Measurements from ENCODE around the gene ERC2.

ERC2 gene

GRCh38 chr3:55546866-55547669 is 921.2 kb downstream of the ERC2 start:
- Histone ChIP-seq H3K9me3 (ENCODE audit: control insufficient read depth, low read length) (peaks cover 5% of the 10 kb centered on the region), H3K27ac (ENCODE audit: low read depth, low read length, severe bottlenecking) (no peak overlapping the region), H3K36me3 (ENCODE audit: control insufficient read depth, insufficient read depth, low read length) (no peaks in the 10 kb centered on the region), H3K4me3 (ENCODE audit: extremely low read depth, insufficient read depth, low read length, poor library complexity, severe bottlenecking) (no peak overlapping the region), H3K4me1 (ENCODE audit: control insufficient read depth, insufficient read depth, low read length, poor library complexity, severe bottlenecking) (no peaks in the 10 kb centered on the region)
- 81 to 83% methylated on average over 17 to 18 of the region's 22 CpGs for WGBS, 2 experiments (ENCODE audit: insufficient coverage in 2 of 2)

- 68 to 74% methylated on average over 6 of the region's 6 CpGs for WGBS, 2 experiments (ENCODE audit: insufficient coverage in 2 of 2)
- Histone ChIP-seq H3K27ac (ENCODE audit: low read depth, low read length, severe bottlenecking) (no peak overlapping the region), H3K4me3 (ENCODE audit: extremely low read depth, insufficient read depth, low read length, poor library complexity, severe bottlenecking) (no peak overlapping the region), H3K9me3 (ENCODE audit: control insufficient read depth, low read length) (no peaks in the 10 kb centered on the region), H3K4me1 (ENCODE audit: control insufficient read depth, insufficient read depth, low read length, poor library complexity, severe bottlenecking) (no peaks in the 10 kb centered on the region), H3K36me3 (ENCODE audit: control insufficient read depth, insufficient read depth, low read length) (no peaks in the 10 kb centered on the region)
These were observed 922.3 kb downstream of the ERC2 start for GRCh38 chr3:55545995-55546394.

DNA sequence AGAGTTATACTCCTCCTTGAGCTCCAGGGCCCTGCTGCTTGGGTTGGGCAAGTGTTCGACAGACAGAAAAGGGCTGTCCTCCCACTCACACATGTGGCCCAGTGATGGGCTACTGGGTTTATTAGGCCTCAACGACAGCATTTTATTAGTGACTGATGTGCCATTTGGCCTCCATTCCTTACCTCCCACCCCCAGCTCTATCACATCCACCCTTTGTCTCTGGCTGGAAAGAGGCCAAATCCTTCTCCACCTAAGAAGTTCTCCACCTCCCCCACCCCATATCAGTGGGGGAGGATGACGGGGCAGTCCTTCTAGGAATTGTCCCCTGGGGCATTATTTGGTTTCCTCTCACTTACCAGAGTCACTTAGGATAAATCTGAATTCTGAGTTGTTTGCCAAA is 924.0 kb downstream of the ERC2 start:
- 61 to 100% methylated on average over 1 to 3 of the region's 3 CpGs for WGBS, 2 experiments (ENCODE audit: insufficient coverage in 2 of 2)
- H3K36me3 ChIP-seq (ENCODE audit: control insufficient read depth, insufficient read depth, low read length), result no peaks in the 10 kb centered on the region
- peaks cover 5% of the 10 kb centered on the region for H3K4me1 ChIP-seq (ENCODE audit: control insufficient read depth, insufficient read depth, low read length, poor library complexity, severe bottlenecking)
- no peak overlapping the region for H3K27ac ChIP-seq (ENCODE audit: low read depth, low read length, severe bottlenecking)
- no peaks in the 10 kb centered on the region for H3K9me3 ChIP-seq (ENCODE audit: control insufficient read depth, low read length)
- no peak overlapping the region for H3K4me3 ChIP-seq (ENCODE audit: extremely low read depth, insufficient read depth, low read length, poor library complexity, severe bottlenecking)

DNA sequence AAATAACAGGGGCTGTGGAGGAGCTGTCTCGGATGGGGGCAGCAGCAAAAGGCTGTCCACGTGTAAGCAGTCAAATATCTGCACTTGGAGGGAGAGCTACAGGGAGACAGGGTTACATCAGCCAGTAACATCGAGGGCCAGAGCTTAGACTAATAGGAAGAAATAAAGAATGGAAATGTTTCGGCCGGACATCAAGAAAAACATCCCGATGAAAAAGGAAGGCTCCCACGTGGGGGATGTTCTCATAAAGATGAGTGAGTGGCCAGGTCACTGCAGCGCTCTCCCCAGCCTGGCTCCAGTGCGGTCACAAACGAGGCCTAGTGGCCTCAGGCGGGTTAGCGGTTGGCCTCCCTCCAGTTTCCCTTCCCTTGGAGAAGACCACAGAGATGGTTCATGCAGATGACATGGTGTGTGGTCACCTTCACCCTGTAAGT is 925.1 kb downstream of the ERC2 start:
- Histone ChIP-seq H3K36me3 (ENCODE audit: control insufficient read depth, insufficient read depth, low read length) (no peaks in the 10 kb centered on the region), H3K4me1 (ENCODE audit: control insufficient read depth, insufficient read depth, low read length, poor library complexity, severe bottlenecking) (peaks cover 5% of the 10 kb centered on the region), H3K4me3 (ENCODE audit: extremely low read depth, insufficient read depth, low read length, poor library complexity, severe bottlenecking) (no peak overlapping the region), H3K27ac (ENCODE audit: low read depth, low read length, severe bottlenecking) (no peak overlapping the region), H3K9me3 (ENCODE audit: control insufficient read depth, low read length) (no peaks in the 10 kb centered on the region)
- WGBS, 2 experiments (ENCODE audit: insufficient coverage in 2 of 2), result 95 to 96% methylated on average over 10 to 12 of the region's 12 CpGs

- no peak overlapping the region for H3K4me3 ChIP-seq (ENCODE audit: extremely low read depth, insufficient read depth, low read length, poor library complexity, severe bottlenecking)
- H3K27ac ChIP-seq (ENCODE audit: low read depth, low read length, severe bottlenecking), result no peak overlapping the region
- peaks cover 5% of the 10 kb centered on the region for H3K4me1 ChIP-seq (ENCODE audit: control insufficient read depth, insufficient read depth, low read length, poor library complexity, severe bottlenecking)
- no peaks in the 10 kb centered on the region for H3K36me3 ChIP-seq (ENCODE audit: control insufficient read depth, insufficient read depth, low read length)
- WGBS, 2 experiments (ENCODE audit: insufficient coverage in 2 of 2), result 70% methylated on average over 2 of the region's 2 CpGs; no CpG with 5 or more reads in 1 of the 2 experiments
- H3K9me3 ChIP-seq (ENCODE audit: control insufficient read depth, low read length), result no peaks in the 10 kb centered on the region
These were observed 926.8 kb downstream of the ERC2 start for GRCh38 chr3:55541456-55541855.

- H3K36me3 ChIP-seq (ENCODE audit: control insufficient read depth, insufficient read depth, low read length), result no peaks in the 10 kb centered on the region
- H3K4me1 ChIP-seq (ENCODE audit: control insufficient read depth, insufficient read depth, low read length, poor library complexity, severe bottlenecking), result peaks cover 5% of the 10 kb centered on the region
- 83% methylated on average over 3 of the region's 3 CpGs for WGBS, 2 experiments (ENCODE audit: insufficient coverage in 2 of 2)
- no peak overlapping the region for H3K27ac ChIP-seq (ENCODE audit: low read depth, low read length, severe bottlenecking)
- no peak overlapping the region for H3K4me3 ChIP-seq (ENCODE audit: extremely low read depth, insufficient read depth, low read length, poor library complexity, severe bottlenecking)
- no peaks in the 10 kb centered on the region for H3K9me3 ChIP-seq (ENCODE audit: control insufficient read depth, low read length)
These were observed 927.3 kb downstream of the ERC2 start for GRCh38 chr3:55541016-55541415.

GRCh38 chr3:55540579-55540978 is 927.7 kb downstream of the ERC2 start:
- Histone ChIP-seq H3K4me1 (ENCODE audit: control insufficient read depth, insufficient read depth, low read length, poor library complexity, severe bottlenecking) (peaks cover 5% of the 10 kb centered on the region), H3K4me3 (ENCODE audit: extremely low read depth, insufficient read depth, low read length, poor library complexity, severe bottlenecking) (no peak overlapping the region), H3K9me3 (ENCODE audit: control insufficient read depth, low read length) (no peaks in the 10 kb centered on the region), H3K36me3 (ENCODE audit: control insufficient read depth, insufficient read depth, low read length) (no peaks in the 10 kb centered on the region), H3K27ac (ENCODE audit: low read depth, low read length, severe bottlenecking) (no peak overlapping the region)
- WGBS, 2 experiments (ENCODE audit: insufficient coverage in 2 of 2), result 37 to 42% methylated on average over 4 to 5 of the region's 5 CpGs

- H3K36me3 ChIP-seq (ENCODE audit: control insufficient read depth, insufficient read depth, low read length), result no peaks in the 10 kb centered on the region
- 64 to 100% methylated on average over 1 to 2 of the region's 4 CpGs for WGBS, 2 experiments (ENCODE audit: insufficient coverage in 2 of 2)
- no peak overlapping the region for H3K27ac ChIP-seq (ENCODE audit: low read depth, low read length, severe bottlenecking)
- no peaks in the 10 kb centered on the region for H3K9me3 ChIP-seq (ENCODE audit: control insufficient read depth, low read length)
- H3K4me1 ChIP-seq (ENCODE audit: control insufficient read depth, insufficient read depth, low read length, poor library complexity, severe bottlenecking), result peaks cover 8% of the 10 kb centered on the region
- H3K4me3 ChIP-seq (ENCODE audit: extremely low read depth, insufficient read depth, low read length, poor library complexity, severe bottlenecking), result no peak overlapping the region
These were observed 930.1 kb downstream of the ERC2 start for GRCh38 chr3:55538158-55538557.

DNA sequence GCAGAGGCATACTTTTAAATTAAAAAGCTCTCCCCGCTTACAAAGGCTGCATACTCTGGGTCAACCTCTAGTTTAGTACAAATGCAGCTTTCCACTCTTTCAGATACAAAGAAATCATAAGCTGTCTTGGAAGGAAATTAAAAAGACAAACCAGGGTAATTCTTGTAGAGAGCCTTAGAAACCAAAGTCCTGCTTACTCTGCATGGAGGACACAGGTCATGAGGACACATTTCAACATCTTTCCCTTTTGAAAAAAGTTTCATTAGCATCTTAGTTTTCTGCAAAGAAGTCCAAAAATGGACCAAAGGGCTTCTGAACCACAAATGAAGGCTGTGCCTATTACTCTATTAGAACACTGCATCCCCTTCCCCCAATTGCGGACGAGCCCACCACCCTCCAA is 930.7 kb downstream of the ERC2 start:
- Histone ChIP-seq H3K4me3 (ENCODE audit: extremely low read depth, insufficient read depth, low read length, poor library complexity, severe bottlenecking) (no peak overlapping the region), H3K4me1 (ENCODE audit: control insufficient read depth, insufficient read depth, low read length, poor library complexity, severe bottlenecking) (peaks cover 14% of the 10 kb centered on the region), H3K27ac (ENCODE audit: low read depth, low read length, severe bottlenecking) (no peak overlapping the region), H3K36me3 (ENCODE audit: control insufficient read depth, insufficient read depth, low read length) (no peaks in the 10 kb centered on the region), H3K9me3 (ENCODE audit: control insufficient read depth, low read length) (no peaks in the 10 kb centered on the region)
- 100% methylated on average over 1 of the region's 3 CpGs for WGBS, 2 experiments (ENCODE audit: insufficient coverage in 2 of 2)

DNA sequence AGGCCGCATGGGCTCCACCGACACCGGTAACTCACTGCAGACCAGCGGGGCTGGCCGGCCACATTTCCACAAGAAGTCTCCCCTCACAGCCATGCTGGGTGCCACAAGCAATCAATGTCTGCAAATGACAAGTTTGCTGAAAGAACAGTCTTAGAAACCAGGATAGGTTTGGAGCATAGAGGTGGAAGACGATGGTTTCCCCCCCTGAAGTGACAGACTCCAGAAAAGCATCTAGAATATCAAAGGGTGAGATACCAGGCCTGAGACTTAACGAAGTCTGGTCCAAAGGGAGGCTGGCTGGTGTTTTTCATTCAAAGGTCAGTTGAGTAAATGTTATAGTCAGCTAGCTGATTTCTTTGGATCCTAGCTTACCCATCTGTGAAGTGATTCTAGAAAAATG is 931.1 kb downstream of the ERC2 start:
- Histone ChIP-seq H3K9me3 (ENCODE audit: control insufficient read depth, low read length) (no peaks in the 10 kb centered on the region), H3K4me3 (ENCODE audit: extremely low read depth, insufficient read depth, low read length, poor library complexity, severe bottlenecking) (no peak overlapping the region), H3K36me3 (ENCODE audit: control insufficient read depth, insufficient read depth, low read length) (no peaks in the 10 kb centered on the region), H3K4me1 (ENCODE audit: control insufficient read depth, insufficient read depth, low read length, poor library complexity, severe bottlenecking) (peaks cover 18% of the 10 kb centered on the region), H3K27ac (ENCODE audit: low read depth, low read length, severe bottlenecking) (no peak overlapping the region)
- 80 to 83% methylated on average over 6 to 7 of the region's 7 CpGs for WGBS, 2 experiments (ENCODE audit: insufficient coverage in 2 of 2)

GRCh38 chr3:55534876-55535275 is 933.4 kb downstream of the ERC2 start:
- no peaks in the 10 kb centered on the region for H3K36me3 ChIP-seq (ENCODE audit: control insufficient read depth, insufficient read depth, low read length)
- no peaks in the 10 kb centered on the region for H3K9me3 ChIP-seq (ENCODE audit: control insufficient read depth, low read length)
- no peak overlapping the region for H3K4me3 ChIP-seq (ENCODE audit: extremely low read depth, insufficient read depth, low read length, poor library complexity, severe bottlenecking)
- no peak overlapping the region for H3K27ac ChIP-seq (ENCODE audit: low read depth, low read length, severe bottlenecking)
- 87 to 89% methylated on average over 2 of the region's 2 CpGs for WGBS, 2 experiments (ENCODE audit: insufficient coverage in 2 of 2)
- peaks cover 19% of the 10 kb centered on the region for H3K4me1 ChIP-seq (ENCODE audit: control insufficient read depth, insufficient read depth, low read length, poor library complexity, severe bottlenecking)
